ENCODE data around the gene SLC22A12. TPM values are rescaled to one million over a fixed set of nuclear protein-coding genes. Genes with fewer than 3 reads are reported as not detected.
"Not testable (repeated sequence)": the region's sequence is repeated elsewhere in the genome, so short reads cannot be mapped to it uniquely, and the experiment has no call there.

Gene SLC22A12
- polyA plus RNA-seq, 3 donors = 3.1 to 11.3 (median 3.3) TPM

GRCh38 chr11:64561429-64561828 is 29.6 kb upstream of the SLC22A12 start:
- not testable (repeated sequence) for DNase-seq (ENCODE audit: extremely low read depth in 1 of 11, low read depth in 9 of 11, low spot score in 4 of 11)

GRCh38 chr11:64561984-64562722 is 28.9 kb upstream of the SLC22A12 start:
- DNase-seq (ENCODE audit: extremely low read depth in 1 of 11, low read depth in 9 of 11, low spot score in 4 of 11) = no peak

GRCh38 chr11:64562723-64563351 is 28.2 kb upstream of the SLC22A12 start:
- DNase-seq (ENCODE audit: extremely low read depth in 1 of 11, low read depth in 9 of 11, low spot score in 4 of 11) = no peak

- no peak for DNase-seq (ENCODE audit: extremely low read depth in 1 of 11, low read depth in 9 of 11, low spot score in 4 of 11)
Observed at GRCh38 chr11:64563966-64564365, 27.1 kb upstream of the SLC22A12 start.

- DNase-seq (ENCODE audit: extremely low read depth in 1 of 11, low read depth in 9 of 11, low spot score in 4 of 11) = no peak
Observed at GRCh38 chr11:64564419-64564818, 26.6 kb upstream of the SLC22A12 start.

- DNase-seq (ENCODE audit: extremely low read depth in 1 of 11, low read depth in 9 of 11, low spot score in 4 of 11) = no peak
Observed at GRCh38 chr11:64564947-64565889, 25.8 kb upstream of the SLC22A12 start.

GRCh38 chr11:64566042-64566914 is 24.7 kb upstream of the SLC22A12 start:
- DNase-seq (ENCODE audit: extremely low read depth in 1 of 11, low read depth in 9 of 11, low spot score in 4 of 11) = peak in 8 of 11 donors; percentile 61 to 86 (median 74)

GRCh38 chr11:64566915-64567891 is 23.8 kb upstream of the SLC22A12 start:
- no peak for DNase-seq (ENCODE audit: extremely low read depth in 1 of 11, low read depth in 9 of 11, low spot score in 4 of 11)

- DNase-seq (ENCODE audit: extremely low read depth in 1 of 11, low read depth in 9 of 11, low spot score in 4 of 11) = no peak
Observed at GRCh38 chr11:64568041-64568571, 22.9 kb upstream of the SLC22A12 start.

GRCh38 chr11:64568584-64569140 is 22.4 kb upstream of the SLC22A12 start:
- no peak for DNase-seq (ENCODE audit: extremely low read depth in 1 of 11, low read depth in 9 of 11, low spot score in 4 of 11)

GRCh38 chr11:64569300-64569970 is 21.6 kb upstream of the SLC22A12 start:
- no peak for DNase-seq (ENCODE audit: extremely low read depth in 1 of 11, low read depth in 9 of 11, low spot score in 4 of 11)

GRCh38 chr11:64570341-64570740 is 20.7 kb upstream of the SLC22A12 start:
- no peak for DNase-seq (ENCODE audit: extremely low read depth in 1 of 11, low read depth in 9 of 11, low spot score in 4 of 11)

- no peak for DNase-seq (ENCODE audit: extremely low read depth in 1 of 11, low read depth in 9 of 11, low spot score in 4 of 11)
Observed at GRCh38 chr11:64571050-64571409, 20.0 kb upstream of the SLC22A12 start.

- no peak for DNase-seq (ENCODE audit: extremely low read depth in 1 of 11, low read depth in 9 of 11, low spot score in 4 of 11)
Observed at GRCh38 chr11:64571410-64572091, 19.5 kb upstream of the SLC22A12 start.

- no peak for DNase-seq (ENCODE audit: extremely low read depth in 1 of 11, low read depth in 9 of 11, low spot score in 4 of 11)
Observed at GRCh38 chr11:64572143-64572542, 18.9 kb upstream of the SLC22A12 start.

GRCh38 chr11:64577202-64577601 is 13.8 kb upstream of the SLC22A12 start:
- DNase-seq (ENCODE audit: extremely low read depth in 1 of 11, low read depth in 9 of 11, low spot score in 4 of 11) = no peak
